Transverse colon (tissue), 4 donors: ENCODE results near the gene C20orf173. TPM values are rescaled to one million over a fixed set of nuclear protein-coding genes. Genes with fewer than 3 reads are reported as not detected.

Experiments
- DNase-seq: peaks from one replicate; pipeline ENCODE4 v3.0.0-alpha.2; 2019
- H3K27ac ChIP-seq, 4 donors: fragments of 200-600 bp; sonication (generic); 2 replicates each; pipeline ENCODE4 v1.5.1; 2016 to 2018; ENCODE audit warnings: inconsistent platforms in 4 of 4
- H3K27me3 ChIP-seq: fragments of 200-600 bp; sonication (generic); 2 replicates; pipeline ENCODE4 v1.5.1; 2017; ENCODE audit warnings: inconsistent platforms
- H3K36me3 ChIP-seq, 4 donors: fragments of 200-600 bp; sonication (generic); 2 replicates each; pipeline ENCODE4 v1.5.1; 2017 to 2019; ENCODE audit warnings: inconsistent platforms in 4 of 4
- H3K4me1 ChIP-seq, 4 donors: fragments of 200-600 bp; sonication (generic); 2 replicates each; pipeline ENCODE4 v1.5.1; 2017 to 2020; ENCODE audit warnings: inconsistent platforms in 4 of 4
- H3K4me3 ChIP-seq, 4 donors: fragments of 200-600 bp; sonication (generic); 1 replicate in 1 of 4; 2 replicates in 3 of 4; pipeline versions ENCODE4 v1.5.1 to v1.6.1; 2017 to 2019; ENCODE audit warnings: inconsistent platforms in 4 of 4
- H3K9me3 ChIP-seq, 2 donors: fragments of 200-600 bp; sonication (generic); 2 replicates each; pipeline ENCODE4 v1.5.1; 2017 to 2019; ENCODE audit warnings: inconsistent platforms in 2 of 2
- EP300 ChIP-seq: sonication (generic); formaldehyde crosslinking; IDR thresholded peaks from one replicate; pipeline ENCODE4 v1.6.1; 2017; ENCODE audit warnings: antibody characterized with exemption, low read depth
- POLR2A ChIP-seq: fragments of 450-650 bp; IDR thresholded peaks from one replicate; pipeline ENCODE4 v1.6.1; 2016; ENCODE audit warnings: antibody characterized with exemption, mild to moderate bottlenecking, moderate library complexity
- POLR2AphosphoS5 ChIP-seq, 3 donors: sonication (generic); formaldehyde crosslinking; IDR thresholded peaks; one replicate each; pipeline ENCODE4 v1.6.1; 2016; ENCODE audit warnings: antibody characterized with exemption in 3 of 3
- WGBS, 2 donors: methylation state at CpG; one replicate each; pipeline ENCODE4 v1.1.5; 2018; ENCODE audit warnings: low coverage in 1 of 2; 5-methylcytosine and 5-hydroxymethylcytosine counted together
- in situ Hi-C, 4 donors: fragments of 200-750 bp; cut with MboI; loops; one replicate each; pipeline versions ENCODE4 v1.15.0 to v1.15.1; 2017; ENCODE audit warnings: low sequenced_read_pairs in 3 of 4, low pct_ligation_motif_present in 1 of 4, low pct_unique_long_range_greater_than_20kb in 1 of 4
- intact Hi-C: fragments of 100-400 bp; cut with DNase I; formaldehyde crosslinking; loops from one replicate; pipeline ENCODE4 v1.15.1; 2023; ENCODE audit warnings: low total_unique reads
- total RNA-seq, 4 donors: library from RNA; depleted of rRNA; stranded (reverse); fragments of >200 nt; gene quantifications; one replicate each; pipeline ENCODE4 v1.1.0, GENCODE V29; 2016
- TF ChIP-seq, protein P1 (sequence below), 5 experiments: fragments of 200-600 bp in 3 of 5; fragments of 450-650 bp in 2 of 5; sonication (generic) in 3 of 5; IDR thresholded peaks; 1 replicate in 2 of 5; 2 replicates in 3 of 5; pipeline ENCODE4 v1.5.1; 2016 to 2017; ENCODE audit warnings: antibody characterized with exemption in 5 of 5, inconsistent platforms in 3 of 5, mild to moderate bottlenecking in 2 of 5, moderate library complexity in 1 of 5

Gene C20orf173, protein sequence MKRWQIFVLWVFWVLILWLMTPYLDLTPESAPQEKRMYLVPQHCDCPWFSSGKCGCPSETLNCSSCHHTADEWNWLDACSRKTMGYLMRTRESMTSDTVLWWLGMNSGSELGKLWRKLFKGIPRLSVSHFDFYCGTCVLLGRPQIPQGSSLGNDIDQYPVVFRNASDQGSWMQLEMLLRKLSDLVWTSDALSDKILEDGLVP
- total RNA-seq = not detected

DNA sequence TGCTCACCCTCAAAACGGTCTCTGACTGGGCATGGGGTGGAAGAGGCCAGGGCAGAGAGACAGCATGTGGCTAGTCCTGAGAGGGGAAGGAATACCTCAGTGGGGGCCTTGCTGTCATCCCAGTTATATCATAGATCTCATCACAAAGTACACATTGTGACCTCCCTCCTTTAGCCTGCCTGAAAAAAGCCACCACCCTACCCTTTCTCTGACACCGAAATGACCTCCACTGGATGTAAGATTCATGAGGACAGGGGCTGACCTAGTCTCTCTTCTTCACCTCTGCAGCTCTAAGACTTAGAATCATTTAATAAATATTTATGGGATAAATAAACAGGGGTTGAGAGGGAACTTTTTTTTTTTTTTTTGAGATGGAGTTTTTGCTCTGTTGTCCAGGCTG lies at the start of gene C20orf173:
C20orf173 (minus strand) TSS at position 101 of the 400 bp plus-strand sequence. CDS start 279 bp downstream, outside the sequence.
- no peak within 1 kb of the TSS for H3K4me3 ChIP-seq

DNA sequence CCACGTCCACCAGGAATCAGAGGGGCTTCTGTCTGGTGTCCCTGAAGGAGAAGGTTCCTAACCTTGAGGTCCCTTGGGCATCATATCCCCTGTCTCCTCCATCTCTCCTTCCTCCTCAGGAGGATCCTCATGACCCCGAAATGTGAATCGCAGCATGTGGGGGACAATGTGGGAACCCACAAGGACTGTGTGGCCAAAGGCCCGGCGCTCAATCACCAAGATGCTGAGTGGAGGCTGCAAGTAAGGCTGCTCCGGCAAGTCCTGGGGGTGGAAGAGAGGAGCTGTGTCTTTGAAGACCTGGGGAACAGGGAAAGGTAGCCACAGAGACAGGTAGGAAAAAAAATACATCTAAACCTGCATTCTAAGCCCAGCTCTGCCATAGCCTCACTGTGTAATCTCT lies 49.7 kb upstream of the C20orf173 start:
- TF ChIP-seq EP300 = no peak
- TF ChIP-seq POLR2A = no peak
- TF ChIP-seq, protein P1, sequence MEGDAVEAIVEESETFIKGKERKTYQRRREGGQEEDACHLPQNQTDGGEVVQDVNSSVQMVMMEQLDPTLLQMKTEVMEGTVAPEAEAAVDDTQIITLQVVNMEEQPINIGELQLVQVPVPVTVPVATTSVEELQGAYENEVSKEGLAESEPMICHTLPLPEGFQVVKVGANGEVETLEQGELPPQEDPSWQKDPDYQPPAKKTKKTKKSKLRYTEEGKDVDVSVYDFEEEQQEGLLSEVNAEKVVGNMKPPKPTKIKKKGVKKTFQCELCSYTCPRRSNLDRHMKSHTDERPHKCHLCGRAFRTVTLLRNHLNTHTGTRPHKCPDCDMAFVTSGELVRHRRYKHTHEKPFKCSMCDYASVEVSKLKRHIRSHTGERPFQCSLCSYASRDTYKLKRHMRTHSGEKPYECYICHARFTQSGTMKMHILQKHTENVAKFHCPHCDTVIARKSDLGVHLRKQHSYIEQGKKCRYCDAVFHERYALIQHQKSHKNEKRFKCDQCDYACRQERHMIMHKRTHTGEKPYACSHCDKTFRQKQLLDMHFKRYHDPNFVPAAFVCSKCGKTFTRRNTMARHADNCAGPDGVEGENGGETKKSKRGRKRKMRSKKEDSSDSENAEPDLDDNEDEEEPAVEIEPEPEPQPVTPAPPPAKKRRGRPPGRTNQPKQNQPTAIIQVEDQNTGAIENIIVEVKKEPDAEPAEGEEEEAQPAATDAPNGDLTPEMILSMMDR (IDR thresholded peaks at IDR 0.05) = no peak
- no peak for TF ChIP-seq POLR2AphosphoS5 (IDR thresholded peaks at IDR 0.05)
- Histone ChIP-seq H3K27me3 (no peaks in the 10 kb centered on the region), H3K4me3 (no peak overlapping the region), H3K9me3 (no peaks in the 10 kb centered on the region), H3K4me1 (peaks cover 0 to 20% (median 14%) of the 10 kb centered on the region in 4 donors), H3K27ac (no peak overlapping the region), H3K36me3 (no peaks in the 10 kb centered on the region)
- intact Hi-C loops (loop anchor here (10.0 kb wide), 1 partner anchor 326 kb away; no protein-coding TSS in a partner anchor), in situ Hi-C loops (no loop called here)
- DNase-seq = no peak
- 94 to 100% methylated on average over 1 to 6 of the region's 6 CpGs for WGBS, 2 donors

More for the DNA sequence above, at the start of gene C20orf173:
- WGBS, 2 donors = 87 to 100% methylated on average over 1 to 2 of the region's 2 CpGs
- in situ Hi-C loops = no loop called here
- Histone ChIP-seq H3K4me1 (no peaks in the 10 kb centered on the region), H3K9me3 (no peaks in the 10 kb centered on the region), H3K27me3 (no peaks in the 10 kb centered on the region), H3K27ac (no peak within 1 kb of the TSS), H3K36me3 (no peaks in the 10 kb centered on the region)
- TF ChIP-seq POLR2A = no peak
- TF ChIP-seq EP300 = no peak
- no peak for TF ChIP-seq POLR2AphosphoS5 (IDR thresholded peaks at IDR 0.05)
- TF ChIP-seq, protein P1 (IDR thresholded peaks at IDR 0.05) = no peak
- DNase-seq = no peak
- intact Hi-C loops = no loop called here

DNA sequence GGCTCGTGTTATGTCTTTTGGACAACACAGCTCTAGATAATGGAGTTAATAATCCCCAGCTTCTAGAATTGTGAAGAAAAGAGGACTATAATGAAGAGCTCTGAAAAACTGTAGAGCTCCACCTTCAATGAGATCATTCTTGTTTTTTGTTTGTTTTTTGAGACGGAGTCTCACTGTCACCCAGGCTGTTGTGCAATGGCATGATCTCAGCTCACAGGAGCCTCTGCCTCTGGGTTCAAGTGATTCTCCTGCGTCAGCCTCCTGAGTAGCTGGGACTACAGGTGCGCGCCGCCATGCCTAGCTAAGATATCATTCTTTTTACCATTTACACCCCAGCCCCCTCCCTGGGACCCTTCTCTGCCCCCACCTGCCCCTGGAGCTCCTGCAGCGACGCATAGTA lies 49.0 kb upstream of the C20orf173 start:
- Histone ChIP-seq H3K4me3 (no peak overlapping the region), H3K9me3 (no peaks in the 10 kb centered on the region), H3K27ac (no peak overlapping the region), H3K36me3 (no peaks in the 10 kb centered on the region), H3K4me1 (peaks cover 0 to 20% (median 14%) of the 10 kb centered on the region in 4 donors), H3K27me3 (no peaks in the 10 kb centered on the region)
- 83 to 85% methylated on average over 5 to 8 of the region's 8 CpGs for WGBS, 2 donors
- in situ Hi-C loops = no loop called here
- no peak for DNase-seq
- intact Hi-C loops = loop anchor here (10.0 kb wide), 1 partner anchor 326 kb away; no protein-coding TSS in a partner anchor
- TF ChIP-seq POLR2AphosphoS5 (IDR thresholded peaks at IDR 0.05) (no peak), POLR2A (no peak), EP300 (no peak)
- TF ChIP-seq, protein P1 (IDR thresholded peaks at IDR 0.05) = no peak

DNA sequence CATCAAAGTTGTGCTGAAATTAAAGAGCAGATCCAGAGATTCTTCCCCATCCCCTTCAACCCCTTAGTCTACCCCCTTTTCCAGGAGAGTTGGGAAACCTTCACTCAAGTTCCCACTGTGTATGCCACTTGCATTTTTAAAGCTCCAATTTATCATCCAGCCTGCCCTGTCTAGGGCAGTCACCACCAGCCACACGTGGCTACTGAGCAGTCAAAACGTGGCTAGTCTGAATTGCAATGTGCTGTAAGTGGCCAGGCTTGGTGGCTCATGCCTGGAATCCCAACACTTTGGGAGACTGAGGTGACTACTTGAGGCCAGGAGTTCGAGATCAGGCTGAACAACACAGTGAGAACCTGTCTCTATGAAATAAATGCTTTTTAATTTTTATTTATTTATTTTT lies 47.4 kb upstream of the C20orf173 start:
- H3K4me3 ChIP-seq = no peak overlapping the region
- no peaks in the 10 kb centered on the region for H3K36me3 ChIP-seq
- no peaks in the 10 kb centered on the region for H3K27me3 ChIP-seq
- no peak for TF ChIP-seq POLR2AphosphoS5 (IDR thresholded peaks at IDR 0.05)
- TF ChIP-seq, protein P1 (IDR thresholded peaks at IDR 0.05) = no peak
- no peak for TF ChIP-seq EP300
- TF ChIP-seq POLR2A = no peak
- H3K9me3 ChIP-seq = no peaks in the 10 kb centered on the region
- no peak for DNase-seq
- in situ Hi-C loops = no loop called here
- peaks cover 0 to 20% (median 14%) of the 10 kb centered on the region in 4 donors for H3K4me1 ChIP-seq
- intact Hi-C loops = loop anchor here (10.0 kb wide), 1 partner anchor 328 kb away; no protein-coding TSS in a partner anchor
- H3K27ac ChIP-seq = peak overlapping the region in 2 of 4 donors; percentile 67 to 71
- WGBS, 2 donors = 52 to 74% methylated on average over 2 to 3 of the region's 3 CpGs
